ENCODE results near the gene TAF15.

TAF15 gene

DNA sequence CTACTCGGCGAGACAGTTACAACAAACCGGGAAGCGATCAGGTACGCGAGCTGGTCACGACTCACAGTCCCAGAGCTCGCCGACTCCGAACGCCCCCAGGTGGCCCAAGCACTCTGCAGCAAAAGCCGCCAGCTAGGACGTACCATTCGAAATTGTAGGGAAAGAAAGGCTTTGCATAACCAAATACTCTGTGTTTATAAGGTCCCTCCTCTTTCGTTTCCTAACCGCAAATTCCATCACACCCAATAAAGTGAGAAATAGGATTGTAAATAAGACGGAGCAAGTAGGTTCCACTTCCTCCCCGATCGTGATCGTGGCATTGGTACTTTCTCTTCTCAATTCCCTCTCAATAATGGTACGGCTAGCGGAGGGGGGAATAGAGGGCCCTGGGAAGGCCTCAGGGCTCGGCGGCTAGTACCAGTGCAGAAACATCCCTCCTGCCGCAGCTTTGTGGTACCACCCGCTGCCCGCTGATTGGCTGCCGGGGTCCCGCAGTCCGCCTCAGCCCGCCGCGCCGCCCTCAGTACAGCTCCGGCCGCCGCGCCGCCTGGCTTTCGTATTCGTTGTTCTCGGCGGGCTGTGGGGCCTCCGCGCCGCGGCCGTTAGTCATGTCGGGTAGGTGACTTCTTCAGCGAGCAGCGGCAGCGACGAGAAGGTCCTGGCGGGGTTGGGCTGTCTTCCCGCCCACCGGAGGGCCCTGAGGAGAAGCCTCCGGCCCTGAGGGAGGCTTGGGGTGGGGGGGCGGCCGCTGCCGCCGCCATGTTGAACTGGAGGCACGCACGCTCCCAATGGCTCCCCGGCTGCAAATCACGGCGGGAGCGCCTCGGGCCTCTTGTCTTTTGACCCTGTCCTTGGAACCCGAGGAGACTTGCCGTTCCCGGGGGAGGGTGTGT lies at the start of gene TAF15:
Gene TAF15 (plus strand): TSS at position 523 of the 893 bp plus-strand sequence. CDS start 86 bp downstream, at position 609.
- no peaks in the 10 kb centered on the region for H3K9me3 Mint-ChIP-seq

GRCh38 chr17:35760587-35760986 lies 48.7 kb upstream of the TAF15 start, which contains the start of gene C17orf50:
Gene C17orf50 (plus strand): TSS chr17:35760887. CDS start chr17:35760942, 55 bp downstream.
- ATAC-seq: no peak
- no peak within 1 kb of the TSS for H3K4me3 Mint-ChIP-seq
- peak within 1 kb of the TSS; percentile 60 for H3K27ac Mint-ChIP-seq
- H3K36me3 Mint-ChIP-seq: peaks cover 4% of the 10 kb centered on the region
- DNase-seq (ENCODE audit: low spot score in 2 of 2): no peak
- no peaks in the 10 kb centered on the region for H3K9me3 Mint-ChIP-seq
- H3K4me1 Mint-ChIP-seq: peaks cover 7% of the 10 kb centered on the region

More for the DNA sequence above, at the start of gene TAF15:
- Mint-ChIP-seq H3K36me3 (peaks cover 58% of the 10 kb centered on the region), H3K4me3 (peak within 1 kb of the TSS; percentile 95), H3K4me1 (peaks cover 55% of the 10 kb centered on the region), H3K27ac (peak within 1 kb of the TSS; percentile 97)
- ATAC-seq (peak; percentile 97), DNase-seq (ENCODE audit: low spot score in 2 of 2) (peak; percentile 93 to 97)

DNA sequence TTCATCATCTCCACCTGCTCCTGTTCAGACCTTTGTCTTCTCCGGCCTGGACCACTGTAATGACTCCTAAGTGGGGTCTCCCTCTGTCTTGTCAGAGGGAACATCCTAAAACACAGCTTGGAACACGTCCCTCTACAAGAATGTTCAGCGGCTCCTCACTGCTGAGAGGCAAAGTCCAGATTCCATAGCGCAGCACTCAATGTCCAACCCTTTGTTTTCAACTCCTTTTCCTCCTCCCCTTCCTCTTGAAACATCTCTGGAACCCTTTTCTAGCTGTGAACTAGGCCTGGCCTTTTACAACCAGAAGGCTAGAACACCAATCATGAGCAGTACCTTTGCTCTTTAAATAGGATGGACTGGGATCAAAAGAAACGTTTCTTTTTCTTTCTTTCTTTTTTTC lies 47.7 kb upstream of the TAF15 start:
- H3K36me3 Mint-ChIP-seq: peaks cover 4% of the 10 kb centered on the region
- peaks cover 7% of the 10 kb centered on the region for H3K4me1 Mint-ChIP-seq
- peak overlapping the region; percentile 60 for H3K27ac Mint-ChIP-seq
- H3K9me3 Mint-ChIP-seq: no peaks in the 10 kb centered on the region
- ATAC-seq (no peak), DNase-seq (ENCODE audit: low spot score in 2 of 2) (no peak)
- no peak overlapping the region for H3K4me3 Mint-ChIP-seq

DNA sequence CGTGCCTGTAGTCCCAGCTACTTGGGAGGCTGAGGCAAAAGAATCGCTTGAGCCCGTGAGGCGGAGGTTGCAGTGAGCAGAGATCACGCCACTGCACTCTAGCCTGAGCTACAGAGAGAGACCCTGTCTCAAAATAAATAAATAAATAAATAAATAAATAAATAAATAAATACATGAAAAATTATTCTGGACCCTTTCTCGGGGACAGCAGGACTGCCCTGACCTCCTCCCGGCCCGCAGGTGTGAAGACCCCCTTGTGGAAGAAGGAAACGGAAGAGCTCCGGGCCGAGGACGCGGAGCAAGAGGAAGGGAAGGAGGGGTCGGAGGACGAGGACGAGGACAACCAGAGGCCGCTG lies 45.5 kb upstream of the TAF15 start:
- peak overlapping the region; percentile 90 for H3K4me3 Mint-ChIP-seq
- no peak for DNase-seq (ENCODE audit: low spot score in 2 of 2)
- no peak overlapping the region for H3K27ac Mint-ChIP-seq

DNA sequence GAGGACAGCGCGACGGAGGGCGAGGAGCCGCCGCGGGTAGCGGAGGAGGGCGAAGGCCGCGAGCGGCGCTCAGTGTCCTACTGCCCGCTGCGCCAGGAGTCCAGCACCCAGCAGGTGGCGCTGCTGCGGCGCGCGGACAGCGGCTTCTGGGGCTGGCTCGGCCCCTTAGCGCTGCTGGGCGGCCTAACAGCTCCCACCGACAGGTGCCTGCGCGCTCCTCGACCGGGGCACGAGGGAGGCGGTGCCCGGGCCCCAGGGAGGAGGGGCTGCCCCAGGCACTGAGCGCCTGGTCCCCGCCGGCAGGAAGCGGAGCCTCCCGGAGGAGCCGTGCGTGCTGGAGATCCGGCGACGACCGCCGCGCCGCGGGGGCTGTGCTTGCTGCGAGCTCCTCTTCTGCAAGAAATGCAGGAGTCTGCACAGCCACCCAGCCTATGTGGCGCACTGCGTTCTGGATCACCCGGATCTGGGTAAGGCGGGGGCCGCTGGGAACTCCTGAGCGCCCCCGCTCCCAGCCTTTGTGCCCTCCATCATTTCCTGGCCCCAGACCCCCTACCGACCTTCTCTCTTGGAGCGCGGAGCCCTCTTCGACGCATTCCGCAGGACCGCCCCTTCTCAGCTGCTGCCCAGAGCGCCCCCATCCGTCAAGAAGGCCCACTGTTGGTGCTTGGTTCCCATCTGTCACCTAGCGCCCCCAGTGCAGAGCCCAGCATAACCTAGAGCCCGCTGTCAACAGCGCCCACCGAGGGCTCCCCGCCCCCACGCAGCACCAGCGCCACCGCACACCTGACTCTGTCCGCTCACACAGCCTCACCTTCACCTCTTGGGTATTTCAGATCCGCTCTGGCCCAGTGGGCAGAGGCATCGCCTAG lies 44.9 kb upstream of the TAF15 start:
- Mint-ChIP-seq H3K4me1 (peaks cover 7% of the 10 kb centered on the region), H3K9me3 (no peaks in the 10 kb centered on the region), H3K4me3 (peak overlapping the region; percentile 90), H3K27ac (no peak overlapping the region), H3K36me3 (peaks cover 4% of the 10 kb centered on the region)
- peak; percentile 96 for ATAC-seq
- DNase-seq (ENCODE audit: low spot score in 2 of 2): peak; percentile 95 to 96

More for the DNA sequence above, 45.5 kb upstream of the TAF15 start:
- Mint-ChIP-seq H3K36me3 (peaks cover 4% of the 10 kb centered on the region), H3K4me1 (peaks cover 7% of the 10 kb centered on the region), H3K9me3 (no peaks in the 10 kb centered on the region)
- no peak for ATAC-seq

DNA sequence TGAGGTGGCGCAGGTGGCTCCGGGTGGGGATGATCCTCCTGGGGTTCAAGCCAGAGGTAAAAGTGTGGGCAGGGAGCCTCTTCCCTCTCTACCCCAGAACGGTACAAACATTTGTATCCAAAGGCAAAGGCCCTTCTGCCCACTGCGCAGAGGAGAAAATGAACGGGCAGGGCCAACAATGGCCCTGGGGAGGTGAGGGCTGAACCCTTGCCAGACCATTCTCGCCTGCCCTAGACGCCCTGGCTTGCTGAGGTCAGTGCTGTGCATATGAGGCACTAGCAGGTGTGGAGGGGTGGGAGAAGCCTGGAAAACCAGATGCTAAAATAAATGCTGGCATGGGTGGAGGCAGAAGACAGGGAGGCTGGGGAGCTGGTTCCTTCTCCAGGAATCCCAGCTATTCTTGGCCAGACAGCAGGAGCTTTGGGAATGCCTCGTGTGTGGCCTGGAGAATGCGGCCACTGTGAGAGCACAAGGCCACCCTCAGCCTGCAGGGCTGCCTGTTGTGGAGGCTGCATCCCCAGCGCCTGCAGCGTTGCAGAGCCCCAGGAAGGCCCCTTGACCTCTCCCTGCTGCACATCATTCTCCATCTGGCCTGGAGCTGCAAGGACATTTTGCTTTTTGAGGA lies 44.1 kb upstream of the TAF15 start:
- no peak for DNase-seq (ENCODE audit: low spot score in 2 of 2)
- Mint-ChIP-seq H3K9me3 (no peaks in the 10 kb centered on the region), H3K4me3 (peak overlapping the region; percentile 90), H3K36me3 (peaks cover 4% of the 10 kb centered on the region), H3K4me1 (peaks cover 7% of the 10 kb centered on the region), H3K27ac (no peak overlapping the region)
- no peak for ATAC-seq

GRCh38 chr17:35765756-35766488 lies 43.4 kb upstream of the TAF15 start:
- no peak overlapping the region for H3K27ac Mint-ChIP-seq
- peaks cover 7% of the 10 kb centered on the region for H3K4me1 Mint-ChIP-seq
- H3K9me3 Mint-ChIP-seq: no peaks in the 10 kb centered on the region
- ATAC-seq (no peak), DNase-seq (ENCODE audit: low spot score in 2 of 2) (no peak)
- peaks cover 4% of the 10 kb centered on the region for H3K36me3 Mint-ChIP-seq
- H3K4me3 Mint-ChIP-seq: peak overlapping the region; percentile 90

GRCh38 chr17:35766489-35766877 lies 42.8 kb upstream of the TAF15 start:
- no peak overlapping the region for H3K4me3 Mint-ChIP-seq
- no peak overlapping the region for H3K27ac Mint-ChIP-seq
- no peak for ATAC-seq
- H3K36me3 Mint-ChIP-seq: peaks cover 4% of the 10 kb centered on the region
- DNase-seq (ENCODE audit: low spot score in 2 of 2): no peak
- peaks cover 7% of the 10 kb centered on the region for H3K4me1 Mint-ChIP-seq
- no peaks in the 10 kb centered on the region for H3K9me3 Mint-ChIP-seq

- ATAC-seq (no peak), DNase-seq (ENCODE audit: low spot score in 2 of 2) (no peak)
- Mint-ChIP-seq H3K4me3 (no peak overlapping the region), H3K9me3 (no peaks in the 10 kb centered on the region), H3K36me3 (peaks cover 4% of the 10 kb centered on the region), H3K27ac (no peak overlapping the region), H3K4me1 (peaks cover 7% of the 10 kb centered on the region)
Observed at GRCh38 chr17:35766903-35767510, 42.3 kb upstream of the TAF15 start.

DNA sequence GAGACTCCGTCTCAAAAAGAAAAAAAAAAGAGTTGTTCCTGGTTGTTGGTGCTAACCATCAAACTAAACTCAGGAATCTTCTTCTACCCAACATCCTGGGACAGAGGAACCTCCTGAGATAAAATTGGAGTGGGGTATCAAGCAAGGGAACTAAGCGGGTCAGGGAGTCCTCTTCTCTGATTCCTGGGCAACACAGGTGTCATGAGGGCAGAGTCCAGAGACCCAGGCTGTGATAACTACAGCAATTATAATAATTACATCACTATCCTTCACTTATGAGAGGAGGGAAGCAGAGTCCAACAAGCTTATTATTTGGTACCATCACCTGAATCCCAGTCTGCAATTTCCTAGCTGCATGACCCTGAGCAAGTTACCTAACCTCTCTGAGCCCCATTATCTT lies 40.5 kb upstream of the TAF15 start:
- ATAC-seq: no peak
- Mint-ChIP-seq H3K27ac (no peak overlapping the region), H3K9me3 (no peaks in the 10 kb centered on the region)

GRCh38 chr17:35769895-35770486 lies 39.3 kb upstream of the TAF15 start:
- DNase-seq (ENCODE audit: low spot score in 2 of 2): no peak
- no peaks in the 10 kb centered on the region for H3K36me3 Mint-ChIP-seq
- peaks cover under 1% of the 10 kb centered on the region for H3K4me1 Mint-ChIP-seq
- H3K27ac Mint-ChIP-seq: no peak overlapping the region
- H3K4me3 Mint-ChIP-seq: no peak overlapping the region
- no peak for ATAC-seq
- H3K9me3 Mint-ChIP-seq: no peaks in the 10 kb centered on the region

More for the DNA sequence above, 40.5 kb upstream of the TAF15 start:
- Mint-ChIP-seq H3K36me3 (peaks cover 4% of the 10 kb centered on the region), H3K4me3 (no peak overlapping the region), H3K4me1 (peaks cover 7% of the 10 kb centered on the region)
- DNase-seq (ENCODE audit: low spot score in 2 of 2): no peak

GRCh38 chr17:35773129-35773528 lies 36.2 kb upstream of the TAF15 start:
- no peaks in the 10 kb centered on the region for H3K4me1 Mint-ChIP-seq
- no peaks in the 10 kb centered on the region for H3K9me3 Mint-ChIP-seq
- no peak overlapping the region for H3K4me3 Mint-ChIP-seq
- no peak for DNase-seq (ENCODE audit: low spot score in 2 of 2)
- ATAC-seq: peak; percentile 22
- no peak overlapping the region for H3K27ac Mint-ChIP-seq
- H3K36me3 Mint-ChIP-seq: no peaks in the 10 kb centered on the region

GRCh38 chr17:35773679-35774425 lies 35.4 kb upstream of the TAF15 start:
- H3K27ac Mint-ChIP-seq: no peak overlapping the region
- H3K9me3 Mint-ChIP-seq: no peaks in the 10 kb centered on the region
- ATAC-seq: peak; percentile 28
- H3K4me3 Mint-ChIP-seq: no peak overlapping the region
- no peaks in the 10 kb centered on the region for H3K4me1 Mint-ChIP-seq
- DNase-seq (ENCODE audit: low spot score in 2 of 2): no peak
- H3K36me3 Mint-ChIP-seq: no peaks in the 10 kb centered on the region
